GM21576 (cell line): Measurements from ENCODE around the gene TAF6.

ENCODE experiments used
- ATAC-seq: cut with Tn5 transposase; IDR thresholded peaks from one replicate; pipeline ENCODE4 v1.9.1; 2021; ENCODE audit warnings: mild to moderate bottlenecking, moderate library complexity; ENCODE audit not compliant: unreplicated experiment

TAF6 gene

DNA sequence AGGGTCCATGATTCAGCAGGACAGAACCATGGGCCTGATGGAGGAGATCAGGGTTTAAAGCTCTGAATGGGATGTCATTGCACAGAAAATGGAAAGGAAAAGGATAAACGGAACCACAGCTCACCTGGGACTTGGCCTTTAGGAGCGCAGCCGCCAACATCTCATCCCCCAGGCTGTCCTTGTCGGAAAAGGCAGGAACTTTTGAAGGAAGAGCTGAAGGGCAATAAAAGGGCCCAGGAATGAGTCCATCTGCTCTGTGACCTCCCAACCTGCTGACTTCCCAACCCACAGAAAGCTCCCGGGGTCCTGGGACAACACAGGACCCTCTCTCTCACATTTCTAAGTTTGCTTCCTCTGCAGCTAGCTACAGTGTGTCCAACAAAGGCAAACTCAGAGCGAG lies 43.7 kb downstream of the TAF6 start:
- no peak for ATAC-seq

DNA sequence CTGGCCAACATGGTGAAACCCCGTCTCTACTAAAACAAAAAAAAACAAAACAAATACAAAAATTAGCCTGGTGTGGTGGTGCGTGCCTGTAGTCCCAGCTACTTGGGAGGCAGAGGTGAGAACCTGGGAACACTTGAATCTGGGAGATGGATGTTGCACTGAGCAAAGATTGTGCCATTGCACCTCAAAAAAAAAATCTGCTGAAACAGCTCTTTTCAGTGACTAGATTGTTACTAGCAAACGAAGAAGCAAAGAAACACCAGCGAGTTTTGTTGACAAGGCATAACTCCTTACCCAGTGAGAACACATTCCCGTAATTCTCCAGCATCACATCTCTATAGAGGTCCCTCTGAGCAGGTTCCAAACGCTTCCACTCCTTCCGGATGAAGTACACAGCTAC lies 44.3 kb downstream of the TAF6 start:
- no peak for ATAC-seq

DNA sequence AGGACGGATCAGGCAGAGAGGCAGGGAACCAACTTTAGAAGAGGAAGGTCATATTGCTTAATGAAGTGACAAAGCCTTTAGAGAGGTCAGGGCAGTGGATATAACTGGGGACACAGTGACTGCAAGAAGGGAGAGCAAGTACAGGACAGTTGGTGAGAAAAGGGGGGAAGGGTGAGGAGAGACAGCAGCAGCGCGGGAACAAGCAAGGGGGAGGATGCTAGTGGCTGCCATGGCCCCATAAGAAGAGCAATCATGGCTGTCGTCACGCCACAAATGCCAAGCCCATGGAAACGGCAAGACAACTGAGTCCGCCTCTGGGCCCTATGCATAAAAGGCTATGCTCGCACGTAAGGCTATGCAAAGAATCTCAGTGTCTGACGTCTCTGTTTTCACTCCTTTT lies 46.7 kb downstream of the TAF6 start:
- ATAC-seq = no peak

DNA sequence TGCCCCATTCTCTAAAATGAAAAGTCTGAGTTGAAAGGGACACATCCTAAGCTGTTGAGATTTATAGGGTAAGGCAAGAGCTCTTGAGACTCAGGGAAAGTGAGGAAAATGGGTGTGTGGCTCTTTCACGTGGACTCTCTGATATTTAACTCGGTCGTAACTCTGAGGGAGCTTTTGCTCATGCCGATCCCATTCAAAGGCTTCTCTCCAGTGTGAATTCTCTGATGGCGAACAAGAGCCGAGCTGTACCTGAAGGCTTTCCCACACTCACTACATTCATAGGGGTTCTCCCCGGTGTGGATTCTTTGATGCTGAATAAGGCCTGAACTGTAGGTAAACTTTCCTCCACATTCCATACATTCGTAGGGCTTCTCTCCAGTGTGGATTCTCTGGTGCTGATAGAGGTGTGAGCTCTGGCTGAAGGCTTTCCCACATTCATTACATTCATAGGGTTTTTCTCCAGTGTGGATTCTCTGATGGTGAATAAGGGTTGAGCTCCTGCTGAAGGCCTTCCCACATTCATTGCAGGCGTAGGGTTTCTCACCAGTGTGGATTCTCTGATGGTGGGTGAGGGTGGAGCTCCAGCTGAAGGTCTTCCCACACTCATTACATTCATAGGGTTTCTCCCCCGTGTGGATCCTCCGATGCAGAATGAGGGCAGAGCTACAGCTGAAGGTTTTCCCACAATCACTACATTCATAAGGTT lies 48.0 kb downstream of the TAF6 start:
- no peak for ATAC-seq

DNA sequence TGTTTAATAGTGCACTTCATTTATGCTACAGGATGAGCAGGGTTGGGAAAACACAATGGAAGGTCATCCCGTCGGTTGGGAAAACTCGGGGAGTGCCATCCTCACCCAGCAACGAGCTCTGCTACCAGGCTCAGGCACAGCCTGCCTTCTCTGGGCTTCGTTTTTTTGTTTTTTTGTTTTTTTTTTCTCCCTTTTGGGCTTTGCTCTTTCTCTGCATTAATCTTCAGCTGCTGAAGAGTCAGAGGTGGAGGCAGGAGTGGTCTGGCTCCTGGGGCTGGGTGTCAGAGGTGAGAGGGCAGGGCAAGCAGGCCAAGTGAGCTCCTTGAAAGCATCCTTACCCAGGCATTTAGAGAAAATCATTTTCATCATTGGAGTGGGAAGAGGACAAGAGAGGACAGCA lies 49.2 kb downstream of the TAF6 start:
- ATAC-seq = no peak

DNA sequence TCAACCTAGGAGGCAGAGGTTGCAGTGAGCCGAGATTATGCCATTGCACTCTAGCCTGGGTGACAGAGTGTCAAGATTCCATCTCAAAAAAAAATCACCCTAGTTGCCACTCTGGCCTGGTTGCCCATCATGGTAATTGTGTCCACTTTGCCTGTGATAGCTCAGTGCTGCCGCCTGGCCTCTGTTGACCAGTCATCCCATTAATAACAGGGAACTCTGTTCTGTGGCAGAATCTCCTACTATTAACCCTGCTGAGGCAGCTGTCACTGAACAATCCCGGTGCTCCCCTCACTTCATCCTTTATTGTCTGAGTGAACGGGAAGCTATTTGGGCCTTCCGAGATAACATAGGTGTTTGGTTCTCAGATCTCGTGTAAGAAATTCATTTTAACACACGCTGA lies 52.2 kb downstream of the TAF6 start:
- ATAC-seq = no peak

DNA sequence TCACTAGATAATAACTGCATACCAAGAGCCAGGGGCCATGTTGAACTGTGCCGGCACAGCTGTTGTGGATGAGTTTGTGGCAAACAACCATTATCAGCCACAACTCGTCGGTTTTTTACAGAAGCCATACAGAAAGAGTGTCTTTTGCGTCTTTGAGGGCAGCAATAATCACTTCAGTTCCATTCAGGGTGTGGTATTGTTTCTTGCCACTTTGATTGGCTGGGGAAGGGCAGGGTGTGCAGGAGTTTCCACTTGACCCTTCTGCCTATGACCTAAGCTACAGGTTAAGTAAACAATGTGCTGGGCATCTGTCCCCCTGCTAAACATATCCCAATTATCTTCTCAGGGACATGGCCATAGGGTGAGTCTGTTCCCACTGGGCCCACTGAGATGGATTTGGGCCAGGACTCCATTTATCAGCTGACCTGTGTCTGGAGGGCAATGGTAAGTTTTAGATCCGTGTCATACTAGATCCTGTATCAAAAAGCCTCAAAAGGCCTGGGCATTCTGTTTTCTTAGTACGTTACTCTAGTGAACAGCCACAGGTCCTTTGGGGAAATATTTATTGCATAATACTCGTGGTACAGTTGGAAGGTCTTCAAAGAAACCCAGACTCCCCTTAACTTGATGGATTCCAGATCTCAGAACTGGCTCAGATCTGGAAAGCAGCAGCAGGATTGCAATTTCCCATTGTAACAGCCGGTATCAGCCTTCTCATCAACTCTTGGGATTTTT lies 53.5 kb downstream of the TAF6 start:
- ATAC-seq = no peak

DNA sequence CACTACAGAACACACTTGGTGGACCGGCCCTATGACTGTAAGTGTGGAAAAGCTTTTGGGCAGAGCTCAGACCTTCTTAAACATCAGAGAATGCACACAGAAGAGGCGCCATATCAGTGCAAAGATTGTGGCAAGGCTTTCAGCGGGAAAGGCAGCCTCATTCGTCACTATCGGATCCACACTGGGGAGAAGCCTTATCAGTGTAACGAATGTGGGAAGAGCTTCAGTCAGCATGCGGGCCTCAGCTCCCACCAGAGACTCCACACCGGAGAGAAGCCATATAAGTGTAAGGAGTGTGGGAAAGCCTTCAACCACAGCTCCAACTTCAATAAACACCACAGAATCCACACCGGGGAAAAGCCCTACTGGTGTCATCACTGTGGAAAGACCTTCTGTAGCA lies 55.0 kb downstream of the TAF6 start:
- no peak for ATAC-seq

DNA sequence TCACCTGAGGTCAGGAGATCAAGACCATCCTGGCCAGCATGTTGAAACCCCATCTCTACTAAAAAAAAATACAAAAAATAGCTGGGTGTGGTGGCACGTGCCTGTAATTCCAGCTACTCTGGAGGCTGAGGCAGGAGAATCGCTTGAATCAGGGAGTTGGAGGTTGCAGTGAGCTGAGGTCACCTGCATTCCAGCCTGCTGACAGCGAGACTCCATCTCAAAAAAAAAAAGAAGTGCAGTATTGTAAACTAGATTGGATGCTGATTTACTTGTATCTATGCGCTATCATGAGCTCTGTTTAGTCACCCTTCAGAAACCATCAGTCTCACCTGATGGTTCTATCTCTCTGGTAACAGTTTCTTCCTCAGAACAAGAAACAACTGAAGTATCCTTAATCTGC lies 55.8 kb downstream of the TAF6 start:
- ATAC-seq = no peak

DNA sequence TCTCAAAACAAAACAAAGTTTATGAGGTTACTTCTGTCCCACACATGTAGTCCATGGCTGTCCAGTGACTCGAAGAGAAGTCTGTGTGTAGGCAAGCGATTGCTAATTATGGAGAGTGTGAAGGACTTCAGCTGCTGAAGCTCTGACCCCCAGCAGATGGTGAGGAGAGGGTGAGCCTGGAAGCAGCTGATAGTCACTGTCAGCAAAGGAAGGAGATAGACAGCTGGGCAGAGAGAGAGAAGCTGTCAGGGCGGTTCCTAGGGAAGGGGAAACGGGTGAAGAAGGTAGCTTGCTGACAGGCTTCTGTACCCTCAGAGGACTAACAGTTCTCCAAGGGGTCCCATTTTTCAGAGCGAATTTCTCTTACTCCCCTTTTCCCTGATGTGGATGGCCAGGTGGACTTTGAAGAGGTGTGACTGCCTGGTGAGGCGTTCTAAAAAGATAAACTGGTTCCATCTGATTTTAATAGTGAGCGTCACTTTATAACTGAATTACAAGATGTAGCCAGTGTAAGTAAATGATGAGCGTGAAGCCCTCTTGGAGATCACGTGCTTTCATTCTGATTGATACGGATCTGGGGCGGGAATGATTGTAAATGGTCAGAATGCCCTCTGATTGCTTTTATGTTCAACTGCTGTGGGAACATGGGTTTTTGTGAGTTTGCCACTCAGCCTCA lies 57.5 kb downstream of the TAF6 start:
- no peak for ATAC-seq

DNA sequence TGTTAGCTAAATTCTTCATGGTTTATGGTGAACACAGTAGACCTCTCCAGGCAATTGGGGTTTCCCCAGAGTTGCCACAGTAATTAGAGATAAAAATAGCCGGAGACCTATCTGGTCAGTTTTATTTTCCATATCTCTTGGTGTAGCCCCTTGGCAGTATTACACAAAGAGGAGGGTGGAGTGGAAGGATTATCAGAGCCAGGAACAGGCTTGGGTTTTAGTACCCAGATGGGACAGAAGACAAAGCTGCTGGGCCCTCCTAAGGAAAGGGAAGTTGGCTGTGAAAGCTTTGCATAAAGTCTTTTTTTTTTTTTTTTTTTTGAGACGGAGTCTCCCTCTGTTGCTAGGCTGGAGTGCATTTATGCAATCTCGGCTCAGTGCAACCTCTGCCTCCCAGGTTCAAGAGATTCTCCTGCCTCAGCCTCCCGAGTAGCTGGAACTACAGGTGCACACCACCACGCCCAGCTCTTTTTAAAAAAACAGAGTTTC lies 59.9 kb downstream of the TAF6 start:
- no peak for ATAC-seq
